Mesodermal cell (in vitro differentiated cells): Measurements from ENCODE around the gene PIAS4.

Source experiments
- H3K27ac ChIP-seq: 2 replicates; pipeline ENCODE4 v1.7.0; 2013; ENCODE audit warnings: mild to moderate bottlenecking, low read depth, low read length, moderate library complexity; ENCODE audit not compliant: severe bottlenecking
- H3K36me3 ChIP-seq: 2 replicates; pipeline ENCODE4 v1.7.1; 2013; ENCODE audit warnings: mild to moderate bottlenecking, low read length, moderate library complexity; ENCODE audit not compliant: control insufficient read depth, insufficient read depth
- H3K4me1 ChIP-seq: one replicate; pipeline ENCODE4 v1.7.1; 2013; ENCODE audit warnings: mild to moderate bottlenecking, low read length; ENCODE audit not compliant: insufficient read depth, control insufficient read depth, poor library complexity, severe bottlenecking
- H3K4me3 ChIP-seq: 2 replicates; pipeline ENCODE4 v1.7.0; 2013; ENCODE audit warnings: low read length, control low read depth, mild to moderate bottlenecking; ENCODE audit not compliant: insufficient read depth, poor library complexity, severe bottlenecking; ENCODE audit errors: extremely low read depth
- H3K9me3 ChIP-seq: 2 replicates; pipeline ENCODE4 v1.7.1; 2013; ENCODE audit warnings: mild to moderate bottlenecking, low read length, moderate library complexity; ENCODE audit not compliant: control insufficient read depth
- WGBS, 2 experiments: methylation state at CpG; one replicate each; pipeline ENCODE4 v1.1.5; 2013; ENCODE audit warnings: missing lambda C conversion rate in 2 of 2; ENCODE audit not compliant: insufficient coverage in 2 of 2; 5-methylcytosine and 5-hydroxymethylcytosine counted together

Gene PIAS4

GRCh38 chr19:3968556-3969434 is 38.7 kb upstream of the PIAS4 start:
- peaks cover 30% of the 10 kb centered on the region for H3K4me1 ChIP-seq
- H3K27ac ChIP-seq = peak overlapping the region; percentile 98
- H3K9me3 ChIP-seq = no peaks in the 10 kb centered on the region
- WGBS, 2 experiments = 18 to 23% methylated on average over 5 to 7 of the region's 9 CpGs
- peaks cover 46% of the 10 kb centered on the region for H3K36me3 ChIP-seq
- H3K4me3 ChIP-seq = peak overlapping the region; percentile 99

DNA sequence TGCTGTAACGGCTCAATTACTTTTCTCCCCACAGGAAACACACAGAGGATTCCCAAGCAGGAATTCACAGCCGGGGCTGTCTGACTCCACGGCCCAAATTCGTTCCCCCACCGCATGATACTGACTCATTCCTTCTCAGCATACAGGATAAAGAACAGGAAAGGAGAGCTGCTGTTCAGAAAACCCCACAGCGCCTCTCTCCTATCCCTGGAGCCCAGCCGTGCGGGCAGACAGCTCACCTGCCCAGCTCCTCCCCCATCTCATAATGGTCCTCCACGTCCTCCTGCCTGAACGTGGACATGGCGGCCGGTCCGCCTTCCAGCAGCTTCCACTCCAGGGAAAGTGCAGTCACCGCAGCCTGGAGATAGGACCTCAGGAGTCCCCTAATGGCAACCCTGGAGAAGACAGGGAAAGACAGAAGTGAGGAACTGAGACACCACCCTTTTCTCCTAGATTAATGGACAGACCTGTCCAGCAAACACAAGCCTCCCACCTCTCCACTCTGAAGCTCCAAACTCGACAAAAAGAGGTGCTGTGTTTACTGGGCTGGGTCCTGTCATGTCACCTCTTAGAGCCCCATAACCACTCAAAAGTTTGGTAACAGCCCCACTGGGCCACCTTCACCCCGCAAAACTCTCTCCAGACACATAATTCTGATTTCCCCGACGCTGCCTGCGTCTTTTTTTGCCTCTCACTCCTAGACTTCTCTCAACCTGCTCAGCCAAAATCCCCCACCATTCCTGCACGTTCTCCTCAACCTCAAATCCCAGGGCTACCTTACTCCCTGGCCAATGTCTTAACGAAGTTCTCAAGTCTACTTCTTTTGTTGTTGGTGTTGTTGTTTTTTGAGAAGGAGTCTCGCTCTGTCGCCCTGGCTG is 37.9 kb upstream of the PIAS4 start:
- H3K27ac ChIP-seq = peak overlapping the region; percentile 98
- peaks cover 42% of the 10 kb centered on the region for H3K36me3 ChIP-seq
- peaks cover 30% of the 10 kb centered on the region for H3K4me1 ChIP-seq
- no peaks in the 10 kb centered on the region for H3K9me3 ChIP-seq
- H3K4me3 ChIP-seq = peak overlapping the region; percentile 99
- 10% methylated on average over 14 to 20 of the region's 23 CpGs for WGBS, 2 experiments

GRCh38 chr19:3970313-3970807 is 37.2 kb upstream of the PIAS4 start:
- Histone ChIP-seq H3K9me3 (no peaks in the 10 kb centered on the region), H3K4me3 (peak overlapping the region; percentile 99), H3K4me1 (peaks cover 30% of the 10 kb centered on the region), H3K36me3 (peaks cover 39% of the 10 kb centered on the region), H3K27ac (peak overlapping the region; percentile 98)
- WGBS, 2 experiments = 0 to 1% methylated on average over 11 to 21 of the region's 22 CpGs

- H3K9me3 ChIP-seq = no peaks in the 10 kb centered on the region
- peaks cover 39% of the 10 kb centered on the region for H3K36me3 ChIP-seq
- H3K4me1 ChIP-seq = peaks cover 25% of the 10 kb centered on the region
- peak within 1 kb of the TSS; percentile 99 for H3K4me3 ChIP-seq
- 0 to 1% methylated on average over 61 to 69 of the region's 73 CpGs for WGBS, 2 experiments
- H3K27ac ChIP-seq = peak within 1 kb of the TSS; percentile 98
Observed at GRCh38 chr19:3970808-3971598, 36.5 kb upstream of the PIAS4 start, which contains the start of gene DAPK3. TSS of gene DAPK3 (minus strand) at chr19:3971099. CDS start at chr19:3969735, 1,364 bp downstream.

DNA sequence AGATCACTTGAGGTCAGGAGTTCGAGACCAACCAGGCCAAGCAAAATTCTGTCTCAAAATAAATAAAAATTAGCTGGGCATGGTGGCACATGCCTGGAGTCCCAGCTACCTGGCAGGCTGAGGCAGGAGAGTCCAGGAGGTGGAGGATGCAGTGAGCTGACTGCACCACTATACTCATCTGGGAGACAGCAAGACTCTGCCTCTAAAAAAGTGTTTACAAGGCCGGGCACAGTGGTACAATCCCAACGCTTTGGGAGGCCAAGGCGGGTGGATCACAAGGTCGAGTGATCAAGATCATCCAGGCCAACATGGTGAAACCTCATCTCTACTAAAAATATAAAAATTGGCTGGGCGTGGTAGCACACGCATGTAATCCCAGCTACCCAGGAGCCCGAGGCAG is 32.4 kb upstream of the PIAS4 start:
- Histone ChIP-seq H3K4me3 (no peak overlapping the region), H3K27ac (no peak overlapping the region), H3K36me3 (peaks cover 59% of the 10 kb centered on the region), H3K9me3 (no peaks in the 10 kb centered on the region), H3K4me1 (no peaks in the 10 kb centered on the region)
- 98 to 100% methylated on average over 7 to 8 of the region's 8 CpGs for WGBS, 2 experiments

DNA sequence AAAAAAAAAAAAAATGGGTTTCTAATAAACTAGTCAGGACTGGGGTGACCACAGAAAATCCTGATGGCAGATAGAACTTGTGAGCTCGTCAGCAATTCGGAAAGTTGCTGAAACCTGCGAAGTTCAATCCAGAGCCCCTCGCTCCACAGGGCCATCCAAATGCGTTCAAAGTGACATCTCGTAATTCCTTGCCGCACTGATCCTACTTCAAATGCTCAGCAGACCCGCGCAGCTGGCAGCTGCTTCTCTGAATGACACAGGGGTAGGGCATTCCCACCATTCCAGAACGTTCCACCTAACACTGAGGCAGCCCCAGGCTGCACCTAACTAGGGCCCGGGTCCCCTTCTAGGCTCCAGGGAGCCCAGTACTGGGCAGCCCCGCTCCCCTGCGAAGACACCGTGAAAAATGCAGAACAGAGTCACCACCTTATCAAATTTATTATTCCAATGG is 31.9 kb upstream of the PIAS4 start:
- H3K36me3 ChIP-seq = peaks cover 64% of the 10 kb centered on the region
- peak overlapping the region; percentile 23 for H3K27ac ChIP-seq

DNA sequence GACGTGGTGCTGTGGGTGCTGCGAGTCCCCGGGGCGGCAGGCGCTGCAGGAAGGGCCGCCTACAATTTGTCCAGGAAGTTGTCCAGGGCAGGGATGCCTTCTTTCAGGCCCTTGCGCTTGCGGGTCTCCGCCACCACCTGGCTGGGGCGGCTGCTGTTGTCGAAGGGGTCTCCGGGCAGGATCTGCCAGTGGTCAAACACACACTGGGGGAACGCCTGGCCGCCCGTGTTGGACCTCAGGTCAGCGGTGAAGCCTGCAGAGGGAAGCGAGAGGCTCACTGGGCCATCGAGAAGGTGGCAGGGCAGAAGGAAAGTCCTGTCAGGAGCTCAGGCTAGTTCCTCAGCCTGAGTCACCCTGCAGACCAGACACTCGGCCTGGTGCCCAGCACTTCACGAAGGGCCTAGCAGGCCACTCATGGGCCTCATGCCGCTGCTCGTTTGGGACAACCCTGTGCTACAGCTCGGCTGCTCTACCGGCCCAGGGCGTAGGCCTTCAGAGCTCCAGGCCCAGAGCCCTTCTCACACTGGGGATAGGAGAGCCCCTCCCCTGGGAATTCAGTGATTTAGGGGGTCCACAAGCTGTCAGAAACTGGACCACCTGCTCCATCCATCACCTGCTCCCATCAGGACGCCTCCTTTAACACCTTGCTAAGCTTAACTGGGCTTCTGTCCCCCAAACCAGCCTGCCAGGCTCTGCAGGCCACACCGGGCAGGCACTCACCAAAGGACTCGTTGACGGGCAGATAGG is 30.9 kb upstream of the PIAS4 start:
- Histone ChIP-seq H3K4me3 (no peak overlapping the region), H3K27ac (no peak overlapping the region), H3K9me3 (no peaks in the 10 kb centered on the region), H3K4me1 (peaks cover 5% of the 10 kb centered on the region), H3K36me3 (peaks cover 74% of the 10 kb centered on the region)
- WGBS, 2 experiments = 95 to 96% methylated on average over 28 to 29 of the region's 29 CpGs

More for the DNA sequence above, 31.9 kb upstream of the PIAS4 start:
- Histone ChIP-seq H3K4me3 (no peak overlapping the region), H3K4me1 (no peaks in the 10 kb centered on the region), H3K9me3 (no peaks in the 10 kb centered on the region)
- 97 to 99% methylated on average over 12 to 14 of the region's 14 CpGs for WGBS, 2 experiments

DNA sequence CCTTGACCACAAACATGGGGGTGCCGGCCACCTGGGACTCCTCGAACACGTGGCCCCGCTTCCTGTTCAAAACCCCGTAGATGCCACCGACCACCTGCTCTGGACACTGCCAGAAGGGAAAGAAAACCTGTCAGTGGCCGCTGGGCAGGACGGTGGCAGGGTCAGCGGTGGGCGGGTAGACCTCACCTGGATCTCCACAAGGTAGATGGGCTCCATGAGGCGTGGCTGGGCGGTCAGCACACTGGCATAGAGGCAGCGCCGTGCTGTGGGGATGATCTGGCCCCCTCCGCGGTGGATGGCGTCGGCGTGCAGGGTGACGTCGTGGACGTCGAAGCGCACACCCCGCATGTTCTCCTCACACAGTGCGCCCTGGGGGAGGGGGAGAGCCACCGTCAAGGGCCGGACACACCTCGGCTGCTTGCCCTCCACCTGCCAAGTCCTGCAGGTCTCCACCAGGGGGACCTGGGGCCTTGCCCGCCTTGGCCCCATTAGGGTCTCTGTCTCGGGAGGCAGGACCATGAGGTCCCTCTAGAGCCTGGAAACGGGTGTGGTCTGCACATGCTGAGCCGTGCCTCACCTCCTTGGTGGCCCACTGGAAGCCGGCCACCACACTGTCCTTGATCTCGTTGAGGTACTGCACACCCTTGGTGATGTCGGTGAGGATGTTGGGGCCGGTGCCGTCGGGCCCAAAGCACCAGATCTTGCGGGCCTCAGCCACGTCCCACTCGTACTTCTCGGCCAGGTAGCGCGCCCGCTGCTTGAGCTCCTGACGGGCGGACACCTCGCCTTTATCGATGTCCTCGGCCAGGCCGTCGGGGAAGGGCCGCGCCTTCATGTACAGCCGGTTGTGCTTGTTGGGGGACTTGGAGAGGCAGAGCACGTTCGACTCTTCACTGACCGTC is 30.0 kb upstream of the PIAS4 start:
- Histone ChIP-seq H3K9me3 (no peaks in the 10 kb centered on the region), H3K27ac (peak overlapping the region; percentile 16), H3K36me3 (peaks cover 80% of the 10 kb centered on the region), H3K4me3 (no peak overlapping the region), H3K4me1 (peaks cover 6% of the 10 kb centered on the region)
- WGBS, 2 experiments = 97 to 98% methylated on average over 57 to 59 of the region's 59 CpGs

DNA sequence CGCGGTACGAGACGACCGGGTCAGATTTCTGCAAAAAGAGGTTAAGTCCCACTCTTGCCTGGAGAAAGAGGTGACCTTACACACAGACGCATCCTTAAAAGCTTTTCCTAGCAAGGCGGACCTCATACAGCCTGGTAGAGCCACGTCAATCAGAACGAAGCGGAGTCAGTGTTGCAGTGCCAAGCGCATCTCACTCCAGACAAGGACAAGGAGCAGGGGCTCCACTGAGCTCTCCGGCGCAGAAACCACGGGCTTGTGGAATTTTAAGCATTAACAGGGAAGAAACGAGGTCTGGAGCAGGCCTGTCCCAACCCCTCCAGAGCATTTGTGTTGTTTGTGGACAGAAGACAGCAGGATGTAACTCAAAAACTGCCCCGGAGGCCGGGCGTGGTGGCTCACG is 29.4 kb upstream of the PIAS4 start:
- WGBS, 2 experiments = 97 to 99% methylated on average over 15 of the region's 19 CpGs
- H3K9me3 ChIP-seq = no peaks in the 10 kb centered on the region
- H3K36me3 ChIP-seq = peaks cover 82% of the 10 kb centered on the region
- peaks cover 8% of the 10 kb centered on the region for H3K4me1 ChIP-seq
- no peak overlapping the region for H3K4me3 ChIP-seq
- H3K27ac ChIP-seq = peak overlapping the region; percentile 16
